ENCODE results near the gene IFIT3. TPM values are rescaled to one million over a fixed set of nuclear protein-coding genes. Genes with fewer than 3 reads are reported as not detected.

Gene IFIT3
- total RNA-seq, 2 experiments from 2014 or later, result 0.17 to 0.35 TPM

GRCh38 chr10:89360157-89360556 is 32.4 kb downstream of the IFIT3 start:
- no peaks in the 10 kb centered on the region for H3K4me1 ChIP-seq (ENCODE audit: insufficient read depth, low read length, poor library complexity, severe bottlenecking)
- H2AFZ ChIP-seq (ENCODE audit: low read length), result no peak overlapping the region
- H3K4me3 ChIP-seq (ENCODE audit: low read depth, low read length, poor library complexity, severe bottlenecking), result no peak overlapping the region
- no TSS peak for BruUV-seq (replicated peaks)
- H3K79me2 ChIP-seq (ENCODE audit: insufficient read depth, low read depth, low read length), result no peaks in the 10 kb centered on the region
- no peak overlapping the region for H3K27ac ChIP-seq (ENCODE audit: low read depth, low read length, poor library complexity, severe bottlenecking)
- H4K20me1 ChIP-seq (ENCODE audit: insufficient read depth, low read length), result no peaks in the 10 kb centered on the region
- no peak overlapping the region for H3K4me2 ChIP-seq (ENCODE audit: low read length)
- POLR2A ChIA-PET, result no interaction called here
- H3K36me3 ChIP-seq (ENCODE audit: insufficient read depth, low read length), result no peaks in the 10 kb centered on the region
- no peaks in the 10 kb centered on the region for H3K9me3 ChIP-seq (ENCODE audit: low read length)
- TF ChIP-seq EZH2phosphoT487 (IDR thresholded peaks at IDR 0.05; ENCODE audit: borderline replicate concordance, low read depth, low read length) (no peak), CTCF (conservative IDR thresholded peaks at IDR 0.05; ENCODE audit: low read length) (no peak)
- no peak for DNase-seq (ENCODE audit: low spot score)
- intact Hi-C loops (cut with micrococcal nuclease; ENCODE audit: unreplicated experiment), result no loop called here
- no peaks in the 10 kb centered on the region for H3K9me2 ChIP-seq (ENCODE audit: insufficient read depth, low read length)
- CTCF ChIA-PET (ENCODE audit: unreplicated experiment), result no interaction called here

DNA sequence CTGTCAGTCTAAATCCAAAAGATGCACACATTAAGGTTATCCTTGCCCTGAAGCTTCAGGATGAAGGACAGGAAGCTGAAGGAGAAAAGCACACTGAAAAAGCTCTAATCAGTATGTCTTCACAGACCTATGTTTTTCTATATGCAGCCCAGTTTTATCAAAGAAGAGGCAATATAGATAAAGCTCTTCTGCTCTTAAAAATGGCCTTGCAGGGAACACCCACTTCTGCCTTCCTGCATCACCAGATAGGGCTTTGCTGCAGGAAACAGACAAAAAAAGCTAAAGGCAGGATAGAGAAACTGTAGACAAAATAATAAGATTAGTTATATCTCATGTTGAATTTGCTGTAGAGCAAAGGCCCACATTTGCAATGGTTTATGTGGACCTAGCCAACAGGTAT is 35.1 kb downstream of the IFIT3 start:
- intact Hi-C loops (cut with micrococcal nuclease; ENCODE audit: unreplicated experiment), result no loop called here
- no peaks in the 10 kb centered on the region for H3K4me1 ChIP-seq (ENCODE audit: insufficient read depth, low read length, poor library complexity, severe bottlenecking)
- no peak for DNase-seq (ENCODE audit: low spot score)
- TF ChIP-seq EZH2phosphoT487 (IDR thresholded peaks at IDR 0.05; ENCODE audit: borderline replicate concordance, low read depth, low read length) (no peak), CTCF (conservative IDR thresholded peaks at IDR 0.05; ENCODE audit: low read length) (no peak)
- no peak overlapping the region for H3K27ac ChIP-seq (ENCODE audit: low read depth, low read length, poor library complexity, severe bottlenecking)
- ChIA-PET POLR2A (interaction anchor here (0.8 kb wide), 1 partner anchor 28 kb away, joined by 5 read pairs; no protein-coding TSS in a partner anchor), CTCF (ENCODE audit: unreplicated experiment) (interaction anchor here (0.6 kb wide), 1 partner anchor 111 kb away, joined by 3 read pairs; the partner anchor contains the start of gene LIPA)
- no peaks in the 10 kb centered on the region for H3K79me2 ChIP-seq (ENCODE audit: insufficient read depth, low read depth, low read length)
- no TSS peak for BruUV-seq (replicated peaks)
- H3K4me3 ChIP-seq (ENCODE audit: low read depth, low read length, poor library complexity, severe bottlenecking), result no peak overlapping the region
- no peaks in the 10 kb centered on the region for H4K20me1 ChIP-seq (ENCODE audit: insufficient read depth, low read length)
- H3K4me2 ChIP-seq (ENCODE audit: low read length), result no peak overlapping the region
- H2AFZ ChIP-seq (ENCODE audit: low read length), result no peak overlapping the region
- H3K36me3 ChIP-seq (ENCODE audit: insufficient read depth, low read length), result no peaks in the 10 kb centered on the region
- H3K9me3 ChIP-seq (ENCODE audit: low read length), result no peaks in the 10 kb centered on the region
- H3K9me2 ChIP-seq (ENCODE audit: insufficient read depth, low read length), result no peaks in the 10 kb centered on the region

- no peak overlapping the region for H3K4me3 ChIP-seq (ENCODE audit: low read depth, low read length, poor library complexity, severe bottlenecking)
- no peak for TF ChIP-seq CTCF (conservative IDR thresholded peaks at IDR 0.05; ENCODE audit: low read length)
- TF ChIP-seq EZH2phosphoT487 (IDR thresholded peaks at IDR 0.05; ENCODE audit: borderline replicate concordance, low read depth, low read length), result no peak
- no peaks in the 10 kb centered on the region for H3K9me3 ChIP-seq (ENCODE audit: low read length)
- no peaks in the 10 kb centered on the region for H4K20me1 ChIP-seq (ENCODE audit: insufficient read depth, low read length)
- no peak overlapping the region for H2AFZ ChIP-seq (ENCODE audit: low read length)
- POLR2A ChIA-PET, result interaction anchor here (0.6 to 0.7 kb wide), 2 partner anchors 25 to 39 kb away, joined by 3 to 4 read pairs; no protein-coding TSS in a partner anchor
- CTCF ChIA-PET (ENCODE audit: unreplicated experiment), result no interaction called here
- no peaks in the 10 kb centered on the region for H3K79me2 ChIP-seq (ENCODE audit: insufficient read depth, low read depth, low read length)
- no TSS peak for BruUV-seq (replicated peaks)
- intact Hi-C loops (cut with micrococcal nuclease; ENCODE audit: unreplicated experiment), result no loop called here
- no peak for DNase-seq (ENCODE audit: low spot score)
- no peaks in the 10 kb centered on the region for H3K36me3 ChIP-seq (ENCODE audit: insufficient read depth, low read length)
- no peaks in the 10 kb centered on the region for H3K4me1 ChIP-seq (ENCODE audit: insufficient read depth, low read length, poor library complexity, severe bottlenecking)
- no peak overlapping the region for H3K4me2 ChIP-seq (ENCODE audit: low read length)
- H3K9me2 ChIP-seq (ENCODE audit: insufficient read depth, low read length), result no peaks in the 10 kb centered on the region
- no peak overlapping the region for H3K27ac ChIP-seq (ENCODE audit: low read depth, low read length, poor library complexity, severe bottlenecking)
Measured at GRCh38 chr10:89363729-89364442, 36.1 kb downstream of the IFIT3 start.
